Measurements from ENCODE around the gene ADGRE2.

ADGRE2 gene

DNA sequence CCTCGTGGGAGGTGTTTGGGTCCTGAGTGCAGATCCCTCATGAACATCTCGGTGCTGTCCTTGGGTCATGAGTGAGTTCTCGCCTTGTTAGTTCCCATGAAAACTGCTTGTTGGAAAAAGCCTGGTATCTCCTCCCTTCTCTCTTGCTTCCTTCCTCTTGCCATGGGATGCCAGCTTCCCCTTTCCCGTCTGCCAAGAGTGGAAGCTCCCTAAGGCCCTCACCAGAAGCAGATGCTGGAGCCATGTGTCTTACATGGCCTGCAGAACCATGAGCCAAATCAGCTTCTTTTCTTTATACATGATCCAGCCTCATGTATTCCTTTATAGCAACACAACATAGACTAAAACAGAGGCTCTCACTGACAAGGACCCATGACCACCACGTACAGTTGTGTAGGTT lies 8.2 kb downstream of the ADGRE2 start:
- Histone ChIP-seq H3K23ac (ENCODE audit: low read length) (no peak overlapping the region), H3K79me1 (ENCODE audit: low read length) (no peaks in the 10 kb centered on the region), H2BK120ac (ENCODE audit: insufficient read depth, low read length, poor library complexity) (no peak overlapping the region), H2AK5ac (ENCODE audit: low read length) (no peak overlapping the region), H4K12ac (ENCODE audit: low read depth, low read length) (no peak overlapping the region), H3K4ac (ENCODE audit: low read depth, low read length) (no peak overlapping the region), H3K4me1 (ENCODE audit: control insufficient read depth in 1 of 2, insufficient read depth in 2 of 2, low read length in 2 of 2) (no peaks in the 10 kb centered on the region), H2AFZ (ENCODE audit: insufficient read depth, low read length, poor library complexity) (no peak overlapping the region), H3K9me3 (ENCODE audit: insufficient read depth, low read depth, low read length) (peaks cover 5% of the 10 kb centered on the region), H3K79me2 (ENCODE audit: control insufficient read depth, insufficient read depth, low read length, poor library complexity) (no peaks in the 10 kb centered on the region), H2BK12ac (ENCODE audit: low read length) (no peak overlapping the region), H3K27ac (ENCODE audit: low read depth, low read length) (no peak overlapping the region), H3K9ac (ENCODE audit: low read length) (no peak overlapping the region), H4K91ac (ENCODE audit: low read depth, low read length) (no peak overlapping the region), H3K27me3 (ENCODE audit: insufficient read depth, low read length) (no peaks in the 10 kb centered on the region), H4K8ac (ENCODE audit: low read depth, low read length) (no peak overlapping the region), H3K4me2 (ENCODE audit: low read length) (no peak overlapping the region), H2BK5ac (ENCODE audit: low read depth, low read length, poor library complexity) (no peak overlapping the region), H3K36me3 (ENCODE audit: control insufficient read depth in 1 of 2, insufficient read depth in 2 of 2, low read length in 2 of 2) (no peaks in the 10 kb centered on the region), H3K18ac (ENCODE audit: low read length) (no peak overlapping the region), H3K14ac (ENCODE audit: low read length) (no peak overlapping the region), H3K4me3 (ENCODE audit: low read depth, low read length) (no peak overlapping the region)
- WGBS (ENCODE audit: extremely low coverage, insufficient coverage, insufficient read length): no CpG with 5 or more reads among the region's 5 CpGs
- no peak for DNase-seq

GRCh38 chr19:14769201-14769600 lies 9.2 kb downstream of the ADGRE2 start:
- Histone ChIP-seq H3K79me1 (ENCODE audit: low read length) (no peaks in the 10 kb centered on the region), H2BK5ac (ENCODE audit: low read depth, low read length, poor library complexity) (no peak overlapping the region), H4K91ac (ENCODE audit: low read depth, low read length) (no peak overlapping the region), H3K36me3 (ENCODE audit: control insufficient read depth in 1 of 2, insufficient read depth in 2 of 2, low read length in 2 of 2) (no peaks in the 10 kb centered on the region), H3K9me3 (ENCODE audit: insufficient read depth, low read depth, low read length) (peaks cover 7% of the 10 kb centered on the region), H3K79me2 (ENCODE audit: control insufficient read depth, insufficient read depth, low read length, poor library complexity) (no peaks in the 10 kb centered on the region), H3K4me3 (ENCODE audit: low read depth, low read length) (no peak overlapping the region), H4K12ac (ENCODE audit: low read depth, low read length) (no peak overlapping the region), H3K14ac (ENCODE audit: low read length) (no peak overlapping the region), H3K18ac (ENCODE audit: low read length) (no peak overlapping the region), H3K9ac (ENCODE audit: low read length) (no peak overlapping the region), H4K8ac (ENCODE audit: low read depth, low read length) (no peak overlapping the region), H3K4me1 (ENCODE audit: control insufficient read depth in 1 of 2, insufficient read depth in 2 of 2, low read length in 2 of 2) (no peaks in the 10 kb centered on the region), H2BK12ac (ENCODE audit: low read length) (no peak overlapping the region), H3K4ac (ENCODE audit: low read depth, low read length) (no peak overlapping the region), H2AK5ac (ENCODE audit: low read length) (no peak overlapping the region), H2BK120ac (ENCODE audit: insufficient read depth, low read length, poor library complexity) (no peak overlapping the region), H3K4me2 (ENCODE audit: low read length) (no peak overlapping the region), H3K23ac (ENCODE audit: low read length) (no peak overlapping the region), H3K27me3 (ENCODE audit: insufficient read depth, low read length) (no peaks in the 10 kb centered on the region), H3K27ac (ENCODE audit: low read depth, low read length) (no peak overlapping the region), H2AFZ (ENCODE audit: insufficient read depth, low read length, poor library complexity) (no peak overlapping the region)
- DNase-seq: no peak
- no CpG with 5 or more reads among the region's 5 CpGs for WGBS (ENCODE audit: extremely low coverage, insufficient coverage, insufficient read length)

- Histone ChIP-seq H2AK5ac (ENCODE audit: low read length) (no peak overlapping the region), H2BK5ac (ENCODE audit: low read depth, low read length, poor library complexity) (no peak overlapping the region), H3K4ac (ENCODE audit: low read depth, low read length) (no peak overlapping the region), H3K27ac (ENCODE audit: low read depth, low read length) (no peak overlapping the region), H3K79me2 (ENCODE audit: control insufficient read depth, insufficient read depth, low read length, poor library complexity) (no peaks in the 10 kb centered on the region), H3K4me3 (ENCODE audit: low read depth, low read length) (no peak overlapping the region), H3K4me1 (ENCODE audit: control insufficient read depth in 1 of 2, insufficient read depth in 2 of 2, low read length in 2 of 2) (no peaks in the 10 kb centered on the region), H4K12ac (ENCODE audit: low read depth, low read length) (no peak overlapping the region), H3K27me3 (ENCODE audit: insufficient read depth, low read length) (no peaks in the 10 kb centered on the region), H2AFZ (ENCODE audit: insufficient read depth, low read length, poor library complexity) (no peak overlapping the region), H3K18ac (ENCODE audit: low read length) (no peak overlapping the region), H2BK120ac (ENCODE audit: insufficient read depth, low read length, poor library complexity) (no peak overlapping the region), H3K23ac (ENCODE audit: low read length) (no peak overlapping the region), H3K9ac (ENCODE audit: low read length) (no peak overlapping the region), H3K14ac (ENCODE audit: low read length) (no peak overlapping the region), H2BK12ac (ENCODE audit: low read length) (no peak overlapping the region), H3K79me1 (ENCODE audit: low read length) (no peaks in the 10 kb centered on the region), H3K9me3 (ENCODE audit: insufficient read depth, low read depth, low read length) (peaks cover 7% of the 10 kb centered on the region), H4K91ac (ENCODE audit: low read depth, low read length) (no peak overlapping the region), H3K36me3 (ENCODE audit: control insufficient read depth in 1 of 2, insufficient read depth in 2 of 2, low read length in 2 of 2) (no peaks in the 10 kb centered on the region), H3K4me2 (ENCODE audit: low read length) (no peak overlapping the region), H4K8ac (ENCODE audit: low read depth, low read length) (no peak overlapping the region)
- no CpG with 5 or more reads among the region's 2 CpGs for WGBS (ENCODE audit: extremely low coverage, insufficient coverage, insufficient read length)
- no peak for DNase-seq
Observed at GRCh38 chr19:14768001-14768400, 10.4 kb downstream of the ADGRE2 start.

GRCh38 chr19:14767466-14767971 lies 10.8 kb downstream of the ADGRE2 start:
- no peak overlapping the region for H4K91ac ChIP-seq (ENCODE audit: low read depth, low read length)
- no peak overlapping the region for H2AFZ ChIP-seq (ENCODE audit: insufficient read depth, low read length, poor library complexity)
- H4K8ac ChIP-seq (ENCODE audit: low read depth, low read length): no peak overlapping the region
- no peaks in the 10 kb centered on the region for H3K27me3 ChIP-seq (ENCODE audit: insufficient read depth, low read length)
- no peak overlapping the region for H3K4me3 ChIP-seq (ENCODE audit: low read depth, low read length)
- no peak overlapping the region for H2BK120ac ChIP-seq (ENCODE audit: insufficient read depth, low read length, poor library complexity)
- no peaks in the 10 kb centered on the region for H3K79me1 ChIP-seq (ENCODE audit: low read length)
- H3K27ac ChIP-seq (ENCODE audit: low read depth, low read length): no peak overlapping the region
- H2BK5ac ChIP-seq (ENCODE audit: low read depth, low read length, poor library complexity): no peak overlapping the region
- no peak for DNase-seq
- H3K4me2 ChIP-seq (ENCODE audit: low read length): no peak overlapping the region
- H3K36me3 ChIP-seq (ENCODE audit: control insufficient read depth in 1 of 2, insufficient read depth in 2 of 2, low read length in 2 of 2): no peaks in the 10 kb centered on the region
- no peak overlapping the region for H2BK12ac ChIP-seq (ENCODE audit: low read length)
- peaks cover 7% of the 10 kb centered on the region for H3K9me3 ChIP-seq (ENCODE audit: insufficient read depth, low read depth, low read length)
- WGBS (ENCODE audit: extremely low coverage, insufficient coverage, insufficient read length): no CpG with 5 or more reads among the region's 2 CpGs
- H3K23ac ChIP-seq (ENCODE audit: low read length): no peak overlapping the region
- H3K4me1 ChIP-seq (ENCODE audit: control insufficient read depth in 1 of 2, insufficient read depth in 2 of 2, low read length in 2 of 2): no peaks in the 10 kb centered on the region
- H3K14ac ChIP-seq (ENCODE audit: low read length): no peak overlapping the region
- H4K12ac ChIP-seq (ENCODE audit: low read depth, low read length): no peak overlapping the region
- no peaks in the 10 kb centered on the region for H3K79me2 ChIP-seq (ENCODE audit: control insufficient read depth, insufficient read depth, low read length, poor library complexity)
- no peak overlapping the region for H3K18ac ChIP-seq (ENCODE audit: low read length)
- H2AK5ac ChIP-seq (ENCODE audit: low read length): no peak overlapping the region
- H3K9ac ChIP-seq (ENCODE audit: low read length): no peak overlapping the region
- no peak overlapping the region for H3K4ac ChIP-seq (ENCODE audit: low read depth, low read length)
